Suprapubic skin (tissue), 4 donors: ENCODE data around the gene CRYBG2. TPM values are rescaled to one million over a fixed set of nuclear protein-coding genes. Genes with fewer than 3 reads are reported as not detected.
"Not testable (repeated sequence)": the region's sequence is repeated elsewhere in the genome, so short reads cannot be mapped to it uniquely, and the experiment has no call there.

Experiments used
- DNase-seq, 2 donors: peaks; one replicate each; pipeline ENCODE4 v3.0.0-alpha.2; 2019; ENCODE audit warnings: low spot score in 2 of 2
- H3K27ac ChIP-seq: fragments of 200-600 bp; sonication (generic); one replicate; pipeline ENCODE4 v1.5.1; 2019
- H3K27me3 ChIP-seq: fragments of 200-600 bp; sonication (generic); one replicate; pipeline ENCODE4 v1.5.1; 2019
- H3K36me3 ChIP-seq: fragments of 200-600 bp; sonication (generic); one replicate; pipeline ENCODE4 v1.5.1; 2019
- H3K4me1 ChIP-seq: fragments of 200-600 bp; sonication (generic); one replicate; pipeline ENCODE4 v1.5.1; 2019
- H3K4me3 ChIP-seq: fragments of 200-600 bp; sonication (generic); one replicate; pipeline ENCODE4 v1.5.1; 2019; ENCODE audit warnings: mild to moderate bottlenecking
- H3K9me3 ChIP-seq: fragments of 200-600 bp; sonication (generic); one replicate; pipeline ENCODE4 v1.5.1; 2019
- CTCF ChIP-seq, 2 donors: fragments of 200-600 bp in 1 of 2; fragments of 450-650 bp in 1 of 2; sonication (generic) in 1 of 2; IDR thresholded peaks; one replicate each; pipeline ENCODE4 v1.5.1; 2016 to 2019; ENCODE audit warnings: antibody characterized with exemption in 2 of 2, mild to moderate bottlenecking in 1 of 2, moderate library complexity in 1 of 2
- EP300 ChIP-seq: sonication (generic); formaldehyde crosslinking; IDR thresholded peaks from one replicate; pipeline ENCODE4 v1.6.1; 2017; ENCODE audit warnings: antibody characterized with exemption
- POLR2A ChIP-seq, 2 donors: fragments of 450-650 bp; IDR thresholded peaks; one replicate each; pipeline ENCODE4 v1.6.1; 2017; ENCODE audit warnings: antibody characterized with exemption in 2 of 2, mild to moderate bottlenecking in 2 of 2, moderate library complexity in 2 of 2
- POLR2AphosphoS5 ChIP-seq, 3 donors: sonication (generic); formaldehyde crosslinking; IDR thresholded peaks; one replicate each; pipeline ENCODE4 v1.6.1; 2017; ENCODE audit warnings: antibody characterized with exemption in 3 of 3
- WGBS: methylation state at CpG from one replicate; pipeline ENCODE4 v1.1.5; 2018; 5-methylcytosine and 5-hydroxymethylcytosine counted together
- total RNA-seq, 4 donors: library from RNA; depleted of rRNA; stranded (reverse); fragments of >200 nt; gene quantifications; one replicate each; pipeline ENCODE4 v1.1.0, GENCODE V29; 2016

CRYBG2 gene
- total RNA-seq, 4 donors from 2014 or later, result 47.8 to 96.9 (median 62.8) TPM

DNA sequence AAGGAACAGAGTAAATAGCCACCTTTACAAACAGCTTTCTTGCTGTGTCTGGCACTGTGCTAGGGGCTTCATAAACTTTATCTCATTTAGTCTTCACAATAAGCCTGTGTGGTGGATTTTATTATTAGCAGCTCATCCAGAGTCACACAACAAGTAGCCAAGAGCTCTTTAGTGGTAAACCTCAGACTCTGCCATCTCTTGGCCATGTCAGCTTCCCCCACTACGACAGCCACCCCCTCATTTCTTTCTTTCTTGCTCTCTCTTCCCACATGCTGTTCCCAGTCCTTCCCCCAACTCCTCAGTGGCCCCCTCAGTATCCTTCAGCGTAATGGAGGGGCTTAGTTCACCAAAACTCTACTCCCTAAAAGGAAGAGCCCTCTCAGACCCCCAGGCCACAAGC lies 19.9 kb upstream of the CRYBG2 start:
- 55% methylated on average over 2 of the region's 2 CpGs for WGBS
- H3K36me3 ChIP-seq, result no peaks in the 10 kb centered on the region
- H3K4me3 ChIP-seq, result no peak overlapping the region
- DNase-seq, result no peak
- no peaks in the 10 kb centered on the region for H3K9me3 ChIP-seq
- no peaks in the 10 kb centered on the region for H3K27me3 ChIP-seq
- TF ChIP-seq EP300 (no peak), CTCF (IDR thresholded peaks at IDR 0.05) (no peak), POLR2A (IDR thresholded peaks at IDR 0.05) (no peak), POLR2AphosphoS5 (IDR thresholded peaks at IDR 0.05) (no peak)
- H3K4me1 ChIP-seq, result peaks cover 21% of the 10 kb centered on the region
- H3K27ac ChIP-seq, result no peak overlapping the region

DNA sequence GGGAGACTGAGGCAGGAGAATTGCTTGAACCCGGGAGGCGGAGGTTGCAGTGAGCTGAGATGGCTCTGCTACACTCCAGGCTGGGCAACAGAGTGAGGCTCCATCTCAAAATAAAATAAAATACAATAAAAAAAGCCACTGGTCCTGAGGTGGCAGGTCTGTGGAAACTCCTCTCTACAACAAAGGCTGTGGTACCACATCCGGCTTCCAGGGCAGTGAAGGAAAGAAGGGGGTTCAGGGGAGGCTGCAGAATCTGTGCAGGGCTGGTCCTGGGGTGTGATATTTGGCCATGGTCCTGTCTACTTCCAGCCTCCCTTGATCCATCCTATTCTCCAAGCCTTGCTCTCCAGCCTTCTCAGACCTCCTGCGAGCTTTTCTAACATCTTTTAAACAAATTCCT lies 19.4 kb upstream of the CRYBG2 start:
- DNase-seq, result no peak
- Histone ChIP-seq H3K4me3 (no peak overlapping the region), H3K27me3 (peaks cover 4% of the 10 kb centered on the region), H3K4me1 (peaks cover 16% of the 10 kb centered on the region), H3K36me3 (no peaks in the 10 kb centered on the region), H3K27ac (no peak overlapping the region), H3K9me3 (no peaks in the 10 kb centered on the region)
- WGBS, result 80% methylated on average over 4 of the region's 4 CpGs
- TF ChIP-seq EP300 (no peak), POLR2AphosphoS5 (IDR thresholded peaks at IDR 0.05) (no peak), CTCF (IDR thresholded peaks at IDR 0.05) (no peak), POLR2A (IDR thresholded peaks at IDR 0.05) (no peak)

DNA sequence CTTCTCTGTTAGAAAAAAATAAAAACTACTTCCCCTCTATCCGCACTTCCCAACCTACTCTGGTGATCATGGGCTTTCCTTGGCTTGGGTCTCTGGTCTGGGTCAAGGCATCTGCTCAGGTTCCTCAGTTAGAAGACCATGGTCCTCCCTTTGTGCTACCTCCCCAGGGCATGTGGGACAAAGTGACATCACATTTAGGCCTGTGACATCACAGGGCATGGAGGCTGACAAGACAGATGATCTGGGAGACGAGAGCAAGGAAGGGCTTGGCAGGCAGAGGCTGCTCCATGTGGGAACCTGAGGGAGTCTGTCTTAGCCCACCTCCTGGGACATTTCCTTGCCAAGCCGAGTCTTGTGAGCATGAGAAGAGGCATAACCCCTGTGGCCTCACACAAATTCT lies 18.7 kb upstream of the CRYBG2 start, which contains the start of gene ZNF683:
TSS of gene ZNF683 (minus strand) at position 140 of the 400 bp plus-strand sequence. CDS start 4,179 bp downstream, outside the sequence.
- not testable (repeated sequence) for H3K36me3 ChIP-seq, H3K27ac ChIP-seq, H3K4me3 ChIP-seq, H3K4me1 ChIP-seq, DNase-seq, H3K9me3 ChIP-seq, H3K27me3 ChIP-seq
- 71% methylated on average over 2 of the region's 3 CpGs for WGBS

DNA sequence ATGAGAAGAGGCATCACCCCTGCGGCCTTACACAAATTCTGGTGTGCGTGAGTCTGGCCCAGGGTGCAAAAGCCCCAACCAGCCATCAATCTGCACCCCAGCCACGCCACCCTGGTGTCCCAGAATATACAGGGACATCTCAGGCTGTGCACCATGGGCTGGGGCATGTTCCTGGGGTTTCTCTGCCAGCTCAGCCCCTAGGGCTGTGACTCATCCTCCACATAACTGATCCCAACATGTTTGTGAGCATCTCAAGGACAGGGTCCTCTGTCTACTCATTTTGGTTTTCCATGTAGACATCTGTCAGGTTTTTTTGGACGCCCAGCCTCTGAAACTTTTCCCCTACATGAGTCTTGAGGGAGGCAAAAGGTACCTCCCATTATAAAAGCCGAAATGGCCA lies 18.1 kb upstream of the CRYBG2 start:
- WGBS, result 57% methylated on average over 5 of the region's 5 CpGs
- Histone ChIP-seq H3K9me3 (no peaks in the 10 kb centered on the region), H3K36me3 (no peaks in the 10 kb centered on the region), H3K27me3 (peaks cover 12% of the 10 kb centered on the region), H3K4me1 (peaks cover 4% of the 10 kb centered on the region), H3K27ac (no peak overlapping the region), H3K4me3 (no peak overlapping the region)
- no peak for DNase-seq
- no peak for TF ChIP-seq POLR2AphosphoS5 (IDR thresholded peaks at IDR 0.05)
- TF ChIP-seq CTCF (IDR thresholded peaks at IDR 0.05), result no peak
- no peak for TF ChIP-seq POLR2A (IDR thresholded peaks at IDR 0.05)
- no peak for TF ChIP-seq EP300

DNA sequence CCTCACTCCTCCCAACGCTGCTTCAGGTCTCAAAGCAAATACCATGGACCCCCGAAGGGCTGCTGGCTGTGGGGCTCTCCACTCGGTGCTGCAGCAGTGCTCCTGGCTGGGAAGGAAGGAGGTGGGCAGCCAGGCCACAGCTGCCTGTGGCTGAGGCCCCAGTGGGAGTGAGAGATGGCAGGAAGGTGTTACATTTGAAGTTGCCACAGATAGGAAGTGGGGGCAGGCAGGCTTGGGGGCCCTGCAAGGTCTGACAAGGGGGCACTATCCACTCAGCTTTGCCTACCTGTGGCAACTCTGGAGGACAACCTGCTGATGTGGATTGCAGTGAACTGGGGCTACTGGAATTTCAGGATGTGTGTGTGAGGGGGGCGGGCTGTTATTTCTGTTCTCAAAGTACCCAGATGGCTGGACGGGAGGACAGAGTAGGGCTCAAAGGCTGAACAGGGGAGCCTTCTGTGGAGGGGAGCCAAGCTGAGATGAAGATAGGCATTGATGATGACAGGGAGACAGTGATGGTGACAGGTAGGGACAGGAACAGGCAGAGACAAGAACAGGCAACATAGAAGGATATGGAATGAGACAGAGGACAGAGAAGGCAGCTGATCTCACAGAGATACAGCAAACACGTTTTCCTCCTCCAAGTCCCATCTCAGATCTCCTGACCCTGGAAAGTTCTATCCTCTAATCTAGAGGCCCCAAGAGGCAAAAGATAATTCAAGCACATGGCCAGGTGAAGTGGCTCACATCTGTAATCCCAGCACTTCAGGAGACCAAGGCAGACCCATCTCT lies 16.9 kb upstream of the CRYBG2 start:
- Histone ChIP-seq H3K27me3 (peaks cover 12% of the 10 kb centered on the region), H3K9me3 (no peaks in the 10 kb centered on the region), H3K4me3 (no peak overlapping the region), H3K36me3 (no peaks in the 10 kb centered on the region), H3K27ac (no peak overlapping the region), H3K4me1 (peaks cover 4% of the 10 kb centered on the region)
- no peak for DNase-seq
- WGBS, result 62% methylated on average over 6 of the region's 6 CpGs
- TF ChIP-seq EP300 (no peak), CTCF (IDR thresholded peaks at IDR 0.05) (no peak), POLR2A (IDR thresholded peaks at IDR 0.05) (no peak), POLR2AphosphoS5 (IDR thresholded peaks at IDR 0.05) (no peak)
